ENCODE measurements around the gene PIGO. TPM values are rescaled to one million over a fixed set of nuclear protein-coding genes. Genes with fewer than 3 reads are reported as not detected.

The PIGO gene
- total and polyA plus RNA-seq, 10 of the 15 experiments (the other 5 are each of a cell fraction or from before 2014, with no cell fraction given): 8.2 to 23.3 (median 18.4) TPM

DNA sequence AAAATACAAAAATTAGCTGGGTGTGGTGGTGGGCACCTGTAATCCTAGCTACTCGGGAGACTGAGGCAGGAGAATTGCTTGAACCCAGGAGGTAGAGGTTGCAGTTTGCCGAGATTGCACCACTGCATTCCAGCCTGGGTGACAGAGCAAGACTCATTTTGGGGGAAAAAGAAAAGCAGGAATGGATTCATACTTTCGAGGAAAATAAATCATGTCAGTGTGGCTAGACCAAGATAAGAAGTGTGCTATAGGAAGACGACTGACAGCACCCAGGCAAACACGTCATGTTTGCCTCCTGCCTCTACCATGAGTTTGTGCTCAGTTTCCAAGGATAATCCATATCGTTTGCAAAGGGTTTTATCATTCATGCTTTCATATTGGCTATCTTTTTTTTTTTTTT, 38.5 kb upstream of the PIGO start:
- in situ Hi-C loops (cut with MboI): no loop called here
- no TSS peak for BruUV-seq (replicated peaks)

More for the DNA sequence above, 38.5 kb upstream of the PIGO start:
- ChIA-PET POLR2A (no interaction called here), RAD21 (ENCODE audit: unreplicated experiment) (no interaction called here), CTCF (no interaction called here), SMC1A (ENCODE audit: uncharacterized antibody, unreplicated experiment) (no interaction called here)
- no peaks in the 10 kb centered on the region; the same call in 2 of the 3 replicates for H3K9me3 ChIP-seq (replicated peaks; ENCODE audit: control insufficient read depth, insufficient read depth, low read length)
- no peaks in the 10 kb centered on the region for H4K20me1 ChIP-seq (ENCODE audit: control insufficient read depth, insufficient read depth)
- no peaks in the 10 kb centered on the region for H3K27me3 ChIP-seq (replicated peaks in 1 of 2; ENCODE audit: control insufficient read depth in 2 of 2, insufficient read depth in 2 of 2, low read length in 1 of 2)
- FAIRE-seq (no peak), ATAC-seq (no peak), DNase-seq (ENCODE audit: low read depth, low spot score) (no peak)
- no peaks in the 10 kb centered on the region for H3K36me3 ChIP-seq (ENCODE audit: control insufficient read depth in 2 of 2, insufficient read depth in 2 of 2, low read length in 1 of 2)
- intact Hi-C loops (cut with micrococcal nuclease; ENCODE audit: unreplicated experiment): no loop called here
- H3K9ac ChIP-seq (ENCODE audit: control insufficient read depth, insufficient read depth, low read length): no peak overlapping the region
- WGBS (ENCODE audit: insufficient coverage, insufficient replicate concordance, low lambda C conversion rate, missing lambda C conversion rate): 29% methylated on average over 6 of the region's 6 CpGs
- no peak overlapping the region for H3K4me2 ChIP-seq (ENCODE audit: control insufficient read depth, insufficient read depth)
- H2AFZ ChIP-seq (ENCODE audit: control insufficient read depth, low read depth, low read length): no peak overlapping the region
- H3K4me3 ChIP-seq: no peak overlapping the region
- no peaks in the 10 kb centered on the region for H3K4me1 ChIP-seq (ENCODE audit: control insufficient read depth, insufficient read depth, low read length)
- no peaks in the 10 kb centered on the region for H3K79me2 ChIP-seq (ENCODE audit: control insufficient read depth, insufficient read depth, low read length)
- no peak overlapping the region for H3K27ac ChIP-seq (ENCODE audit: control insufficient read depth, insufficient read depth)
- TF ChIP-seq EZH2 (IDR thresholded peaks at IDR 0.05; ENCODE audit: borderline replicate concordance, control insufficient read depth, low read depth, low read length): no peak
- no peak for TF ChIP-seq DPF2 (IDR thresholded peaks at IDR 0.05)
- TF ChIP-seq, protein P1, sequence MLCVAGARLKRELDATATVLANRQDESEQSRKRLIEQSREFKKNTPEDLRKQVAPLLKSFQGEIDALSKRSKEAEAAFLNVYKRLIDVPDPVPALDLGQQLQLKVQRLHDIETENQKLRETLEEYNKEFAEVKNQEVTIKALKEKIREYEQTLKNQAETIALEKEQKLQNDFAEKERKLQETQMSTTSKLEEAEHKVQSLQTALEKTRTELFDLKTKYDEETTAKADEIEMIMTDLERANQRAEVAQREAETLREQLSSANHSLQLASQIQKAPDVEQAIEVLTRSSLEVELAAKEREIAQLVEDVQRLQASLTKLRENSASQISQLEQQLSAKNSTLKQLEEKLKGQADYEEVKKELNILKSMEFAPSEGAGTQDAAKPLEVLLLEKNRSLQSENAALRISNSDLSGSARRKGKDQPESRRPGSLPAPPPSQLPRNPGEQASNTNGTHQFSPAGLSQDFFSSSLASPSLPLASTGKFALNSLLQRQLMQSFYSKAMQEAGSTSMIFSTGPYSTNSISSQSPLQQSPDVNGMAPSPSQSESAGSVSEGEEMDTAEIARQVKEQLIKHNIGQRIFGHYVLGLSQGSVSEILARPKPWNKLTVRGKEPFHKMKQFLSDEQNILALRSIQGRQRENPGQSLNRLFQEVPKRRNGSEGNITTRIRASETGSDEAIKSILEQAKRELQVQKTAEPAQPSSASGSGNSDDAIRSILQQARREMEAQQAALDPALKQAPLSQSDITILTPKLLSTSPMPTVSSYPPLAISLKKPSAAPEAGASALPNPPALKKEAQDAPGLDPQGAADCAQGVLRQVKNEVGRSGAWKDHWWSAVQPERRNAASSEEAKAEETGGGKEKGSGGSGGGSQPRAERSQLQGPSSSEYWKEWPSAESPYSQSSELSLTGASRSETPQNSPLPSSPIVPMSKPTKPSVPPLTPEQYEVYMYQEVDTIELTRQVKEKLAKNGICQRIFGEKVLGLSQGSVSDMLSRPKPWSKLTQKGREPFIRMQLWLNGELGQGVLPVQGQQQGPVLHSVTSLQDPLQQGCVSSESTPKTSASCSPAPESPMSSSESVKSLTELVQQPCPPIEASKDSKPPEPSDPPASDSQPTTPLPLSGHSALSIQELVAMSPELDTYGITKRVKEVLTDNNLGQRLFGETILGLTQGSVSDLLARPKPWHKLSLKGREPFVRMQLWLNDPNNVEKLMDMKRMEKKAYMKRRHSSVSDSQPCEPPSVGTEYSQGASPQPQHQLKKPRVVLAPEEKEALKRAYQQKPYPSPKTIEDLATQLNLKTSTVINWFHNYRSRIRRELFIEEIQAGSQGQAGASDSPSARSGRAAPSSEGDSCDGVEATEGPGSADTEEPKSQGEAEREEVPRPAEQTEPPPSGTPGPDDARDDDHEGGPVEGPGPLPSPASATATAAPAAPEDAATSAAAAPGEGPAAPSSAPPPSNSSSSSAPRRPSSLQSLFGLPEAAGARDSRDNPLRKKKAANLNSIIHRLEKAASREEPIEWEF (IDR thresholded peaks at IDR 0.05; ENCODE audit: insufficient replicate concordance, low read depth, low read length): no peak
- TF ChIP-seq ZSCAN29 (IDR thresholded peaks at IDR 0.05): no peak
- TF ChIP-seq RB1 (IDR thresholded peaks at IDR 0.05; ENCODE audit: borderline replicate concordance): no peak
- no peak for TF ChIP-seq LARP7 (IDR thresholded peaks at IDR 0.05)
- no peak for TF ChIP-seq BCL11A (IDR thresholded peaks at IDR 0.05; ENCODE audit: low read depth, low read length)
- TF ChIP-seq ZNF274 (IDR thresholded peaks at IDR 0.05; ENCODE audit: insufficient read depth, insufficient read length): no peak
- TF ChIP-seq FOXK2 (IDR thresholded peaks at IDR 0.05): no peak
